PC-3 (cell line): ENCODE results near the gene CCM2L. TPM values are rescaled to one million over a fixed set of nuclear protein-coding genes. Genes with fewer than 3 reads are reported as not detected.

ENCODE experiments used
- ATAC-seq: fragments of 200-7000 bp; cut with Tn5 transposase; 2 replicates; pipeline ENCODE4 v1.9.1; 2020; ENCODE audit warnings: mild to moderate bottlenecking, moderate library complexity
- BruUV-seq: library from RNA; stranded (reverse); fragments of 400-500 nt; replicated peaks from 2 replicates; lab custom pipeline; 2021; lab: Mats Ljungman, UMichigan
- CTCF ChIA-PET: fragments of 300-600 bp; sonication (Branson Sonifier 250); formaldehyde crosslinking; loops from one replicate; lab custom pipeline; 2022; ENCODE audit warnings: antibody characterized with exemption; lab: Charles Lee
- POLR2A ChIA-PET: fragments of 300-600 bp; sonication (Branson Sonifier 250); formaldehyde crosslinking; loops from one replicate; lab custom pipeline; 2022; ENCODE audit warnings: antibody characterized with exemption; ENCODE audit not compliant: unreplicated experiment; lab: Charles Lee
- DNase-seq: peaks from one replicate; pipeline ENCODE4 v3.0.0-alpha.2; 2015
- H2AFZ ChIP-seq: fragments of 300-600 bp; sonication (generic); 2 replicates; pipeline ENCODE4 v1.6.0; 2016; ENCODE audit warnings: antibody characterized with exemption, low read length
- H3F3A ChIP-seq: fragments of 300-600 bp; sonication (generic); one replicate; pipeline ENCODE4 v1.6.0; 2017; ENCODE audit warnings: antibody characterized with exemption, low read length, control low read depth, mild to moderate bottlenecking; ENCODE audit not compliant: unreplicated experiment
- H3K27ac ChIP-seq: fragments of 300-600 bp; sonication (generic); 2 replicates; pipeline ENCODE4 v1.5.1; 2016; ENCODE audit warnings: mild to moderate bottlenecking, low read length
- H3K27me3 ChIP-seq: fragments of 300-600 bp; sonication (generic); 2 replicates; pipeline ENCODE4 v1.6.1; 2016; ENCODE audit warnings: low read length, mixed read lengths
- H3K36me3 ChIP-seq: fragments of 300-600 bp; sonication (generic); 2 replicates; pipeline ENCODE4 v1.6.1; 2016; ENCODE audit warnings: low read depth, mixed run types, low read length, mixed read lengths
- H3K4me1 ChIP-seq: fragments of 300-600 bp; sonication (generic); 2 replicates; pipeline ENCODE4 v1.5.1; 2016; ENCODE audit warnings: low read length; ENCODE audit not compliant: insufficient read depth
- H3K4me2 ChIP-seq: fragments of 300-600 bp; sonication (generic); 2 replicates; pipeline ENCODE4 v1.6.0; 2016; ENCODE audit warnings: low read length
- H3K4me3 ChIP-seq: fragments of 300-600 bp; sonication (generic); 2 replicates; pipeline ENCODE4 v1.5.1; 2016; ENCODE audit warnings: mild to moderate bottlenecking, low read length, mixed read lengths
- H3K79me2 ChIP-seq: fragments of 300-600 bp; sonication (generic); 2 replicates; pipeline ENCODE4 v1.6.1; 2017; ENCODE audit warnings: low read length, mixed read lengths
- H3K9ac ChIP-seq: fragments of 300-600 bp; sonication (generic); 2 replicates; pipeline ENCODE4 v1.6.0; 2016; ENCODE audit warnings: mild to moderate bottlenecking, low read length
- H3K9me2 ChIP-seq: fragments of 300-600 bp; sonication (generic); replicated peaks from 2 replicates; pipeline ENCODE4 v1.6.1; 2016; ENCODE audit warnings: mixed run types, low read length, mixed read lengths
- H3K9me3 ChIP-seq: fragments of 300-600 bp; sonication (generic); 2 replicates; pipeline ENCODE4 v1.6.1; 2016; ENCODE audit warnings: low read length, mixed read lengths
- H4K20me1 ChIP-seq: fragments of 300-600 bp; sonication (generic); 2 replicates; pipeline ENCODE4 v1.6.1; 2016; ENCODE audit warnings: low read length, mixed read lengths
- EZH2 ChIP-seq: fragments of 300-600 bp; sonication (generic); IDR thresholded peaks from one replicate; pipeline ENCODE4 v1.6.1; 2017; ENCODE audit warnings: antibody characterized with exemption, mild to moderate bottlenecking, low read length; ENCODE audit not compliant: unreplicated experiment
- EZH2phosphoT487 ChIP-seq: fragments of 300-600 bp; sonication (generic); IDR thresholded peaks from 2 replicates; pipeline ENCODE4 v1.6.1; 2018; ENCODE audit warnings: mild to moderate bottlenecking, antibody characterized with exemption, low read length, borderline replicate concordance
- intact Hi-C: fragments of 100-400 bp; cut with micrococcal nuclease; formaldehyde crosslinking; loops from 2 replicates; pipeline ENCODE4 v1.9.0; 2023
- total RNA-seq: library from RNA; depleted of rRNA; stranded (reverse); fragments of >200 nt; gene quantifications from 2 replicates; pipeline ENCODE4 v1.2.3, GENCODE V29; 2014
- TF ChIP-seq, protein P1 (sequence below): fragments of 300-600 bp; sonication (generic); conservative IDR thresholded peaks from 2 replicates; pipeline ENCODE4 v1.5.1; 2017; ENCODE audit warnings: antibody characterized with exemption, low read depth, mild to moderate bottlenecking, low read length

CCM2L gene
- total RNA-seq, 1 experiment from 2014 or later, result not detected

DNA sequence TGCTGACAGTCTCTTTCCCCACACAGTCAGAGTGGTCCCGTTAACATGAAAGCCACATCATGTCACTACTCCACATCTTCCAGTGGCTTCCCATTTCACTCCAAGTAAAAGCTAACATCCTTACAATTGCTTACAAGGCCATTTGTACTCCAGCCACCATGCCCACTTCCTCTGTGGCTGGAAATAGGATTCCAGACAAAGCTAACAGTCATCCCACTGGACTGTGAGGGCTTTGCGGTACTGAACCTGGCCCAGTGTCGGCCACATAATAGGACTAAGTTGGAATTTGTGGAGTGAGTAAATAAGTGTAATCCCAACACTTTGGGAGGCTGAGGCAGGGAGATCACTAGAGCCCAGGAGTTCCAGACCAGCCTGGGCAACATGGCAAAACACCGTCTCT, 10.9 kb downstream of the CCM2L start:
- ChIA-PET CTCF (no interaction called here), POLR2A (no interaction called here)
- TF ChIP-seq, protein P1, sequence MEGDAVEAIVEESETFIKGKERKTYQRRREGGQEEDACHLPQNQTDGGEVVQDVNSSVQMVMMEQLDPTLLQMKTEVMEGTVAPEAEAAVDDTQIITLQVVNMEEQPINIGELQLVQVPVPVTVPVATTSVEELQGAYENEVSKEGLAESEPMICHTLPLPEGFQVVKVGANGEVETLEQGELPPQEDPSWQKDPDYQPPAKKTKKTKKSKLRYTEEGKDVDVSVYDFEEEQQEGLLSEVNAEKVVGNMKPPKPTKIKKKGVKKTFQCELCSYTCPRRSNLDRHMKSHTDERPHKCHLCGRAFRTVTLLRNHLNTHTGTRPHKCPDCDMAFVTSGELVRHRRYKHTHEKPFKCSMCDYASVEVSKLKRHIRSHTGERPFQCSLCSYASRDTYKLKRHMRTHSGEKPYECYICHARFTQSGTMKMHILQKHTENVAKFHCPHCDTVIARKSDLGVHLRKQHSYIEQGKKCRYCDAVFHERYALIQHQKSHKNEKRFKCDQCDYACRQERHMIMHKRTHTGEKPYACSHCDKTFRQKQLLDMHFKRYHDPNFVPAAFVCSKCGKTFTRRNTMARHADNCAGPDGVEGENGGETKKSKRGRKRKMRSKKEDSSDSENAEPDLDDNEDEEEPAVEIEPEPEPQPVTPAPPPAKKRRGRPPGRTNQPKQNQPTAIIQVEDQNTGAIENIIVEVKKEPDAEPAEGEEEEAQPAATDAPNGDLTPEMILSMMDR, result no peak
- BruUV-seq, result no TSS peak
- intact Hi-C loops, result no loop called here
- ATAC-seq (no peak), DNase-seq (no peak)
- H3K27me3 ChIP-seq, result peaks cover 48% of the 10 kb centered on the region
- no peak overlapping the region for H2AFZ ChIP-seq
- no peaks in the 10 kb centered on the region for H3K4me1 ChIP-seq
- no peaks in the 10 kb centered on the region for H3K9me3 ChIP-seq
- H3K9me2 ChIP-seq, result no peaks in the 10 kb centered on the region
- H3K79me2 ChIP-seq, result no peaks in the 10 kb centered on the region
- H4K20me1 ChIP-seq, result no peaks in the 10 kb centered on the region
- H3F3A ChIP-seq, result no peaks in the 10 kb centered on the region
- H3K27ac ChIP-seq, result no peak overlapping the region
- no peak overlapping the region for H3K9ac ChIP-seq
- no peak overlapping the region for H3K4me3 ChIP-seq
- H3K4me2 ChIP-seq, result no peak overlapping the region
- H3K36me3 ChIP-seq, result no peaks in the 10 kb centered on the region

DNA sequence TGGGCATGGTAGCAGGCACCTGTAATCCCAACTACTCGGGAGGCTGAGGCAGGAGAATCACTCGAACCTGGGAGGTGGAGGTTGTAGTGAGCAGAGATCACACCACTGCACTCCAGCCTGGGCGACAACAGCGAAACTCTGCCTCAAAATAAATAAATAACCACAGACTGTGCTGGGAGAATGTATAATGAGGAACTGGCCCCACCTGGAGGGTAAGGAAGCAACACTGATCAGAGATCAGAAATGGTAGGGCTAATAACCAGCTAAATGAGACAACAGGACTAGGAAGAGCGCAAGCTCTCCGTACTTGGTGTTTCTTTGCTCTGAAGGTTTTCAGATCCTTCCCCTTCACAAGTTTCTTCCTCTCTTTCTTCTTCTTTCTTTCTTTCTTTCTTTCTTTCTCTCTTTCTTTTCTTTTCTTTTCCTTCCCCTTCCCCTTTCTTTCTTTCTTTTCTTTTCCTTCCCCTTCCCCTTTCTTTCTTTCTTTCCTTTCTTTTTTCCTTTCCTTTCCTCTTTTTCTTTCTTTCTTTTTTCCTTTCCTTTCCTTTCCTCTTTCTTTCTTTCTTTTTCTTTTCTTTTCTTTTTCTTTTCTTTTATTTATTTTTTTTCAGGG, 14.6 kb downstream of the CCM2L start:
- Histone ChIP-seq H3K4me1 (no peaks in the 10 kb centered on the region), H3K79me2 (no peaks in the 10 kb centered on the region), H2AFZ (no peak overlapping the region), H3K27me3 (peaks cover 35% of the 10 kb centered on the region), H3K9ac (no peak overlapping the region), H3F3A (no peaks in the 10 kb centered on the region), H3K36me3 (no peaks in the 10 kb centered on the region), H4K20me1 (no peaks in the 10 kb centered on the region), H3K9me3 (no peaks in the 10 kb centered on the region), H3K4me2 (no peak overlapping the region), H3K9me2 (no peaks in the 10 kb centered on the region), H3K27ac (no peak overlapping the region), H3K4me3 (no peak overlapping the region)
- ATAC-seq, result no peak
- intact Hi-C loops, result no loop called here
- TF ChIP-seq, protein P1, result no peak
- TF ChIP-seq EZH2 (no peak), EZH2phosphoT487 (no peak)
- CTCF ChIA-PET, result no interaction called here
- no peak for DNase-seq
- no TSS peak for BruUV-seq
- POLR2A ChIA-PET, result no interaction called here

DNA sequence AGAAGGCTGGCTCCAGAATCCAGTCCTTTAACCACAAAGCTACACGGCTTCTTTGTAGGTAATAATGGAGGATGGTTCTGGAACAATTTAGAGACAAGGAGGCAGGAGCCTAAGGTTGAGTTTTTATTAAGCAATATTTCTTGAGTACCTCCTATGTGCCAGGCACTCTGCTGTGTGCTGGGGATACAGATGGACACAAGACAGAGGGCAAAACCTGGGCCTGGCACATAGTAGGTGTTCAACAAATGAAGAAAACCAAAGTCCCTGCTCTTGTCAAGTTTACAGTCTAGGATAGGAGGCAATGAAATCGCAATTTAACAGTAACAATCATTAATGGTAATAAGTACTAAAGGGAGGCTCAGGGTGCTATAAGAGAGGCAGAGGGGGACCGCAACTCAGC, 17.4 kb downstream of the CCM2L start:
- intact Hi-C loops, result no loop called here
- H3K9me3 ChIP-seq, result no peaks in the 10 kb centered on the region
- peaks cover 22% of the 10 kb centered on the region for H3K27me3 ChIP-seq
- H3K4me2 ChIP-seq, result no peak overlapping the region
- H3K9ac ChIP-seq, result no peak overlapping the region
- no peak for DNase-seq
- H3K36me3 ChIP-seq, result no peaks in the 10 kb centered on the region
- no peaks in the 10 kb centered on the region for H3F3A ChIP-seq
- H3K4me1 ChIP-seq, result no peaks in the 10 kb centered on the region
- POLR2A ChIA-PET, result no interaction called here
- no peak overlapping the region for H3K4me3 ChIP-seq
- TF ChIP-seq EZH2 (no peak), EZH2phosphoT487 (no peak)
- TF ChIP-seq, protein P1, result no peak
- no peak overlapping the region for H3K27ac ChIP-seq
- BruUV-seq, result no TSS peak
- H3K9me2 ChIP-seq, result no peaks in the 10 kb centered on the region
- CTCF ChIA-PET, result no interaction called here
- no peak for ATAC-seq
- no peaks in the 10 kb centered on the region for H3K79me2 ChIP-seq
- no peaks in the 10 kb centered on the region for H4K20me1 ChIP-seq
- no peak overlapping the region for H2AFZ ChIP-seq
